ENCODE results near the gene IFNA1.

The IFNA1 gene

GRCh38 chr9:21440139-21440538 is at the start of gene IFNA1:
Gene IFNA1 (plus strand): TSS chr9:21440439. CDS start chr9:21440508, 69 bp downstream.
- H3K9me3 Mint-ChIP-seq, result no peaks in the 10 kb centered on the region
- H3K4me3 Mint-ChIP-seq, result no peak within 1 kb of the TSS
- H3K27me3 Mint-ChIP-seq (ENCODE audit: low read depth), result peaks cover 24% of the 10 kb centered on the region
- H3K36me3 Mint-ChIP-seq (ENCODE audit: low read depth), result no peaks in the 10 kb centered on the region
- peaks cover 16% of the 10 kb centered on the region for H3K4me1 Mint-ChIP-seq (ENCODE audit: low read depth)
- no peak within 1 kb of the TSS for H3K27ac Mint-ChIP-seq

DNA sequence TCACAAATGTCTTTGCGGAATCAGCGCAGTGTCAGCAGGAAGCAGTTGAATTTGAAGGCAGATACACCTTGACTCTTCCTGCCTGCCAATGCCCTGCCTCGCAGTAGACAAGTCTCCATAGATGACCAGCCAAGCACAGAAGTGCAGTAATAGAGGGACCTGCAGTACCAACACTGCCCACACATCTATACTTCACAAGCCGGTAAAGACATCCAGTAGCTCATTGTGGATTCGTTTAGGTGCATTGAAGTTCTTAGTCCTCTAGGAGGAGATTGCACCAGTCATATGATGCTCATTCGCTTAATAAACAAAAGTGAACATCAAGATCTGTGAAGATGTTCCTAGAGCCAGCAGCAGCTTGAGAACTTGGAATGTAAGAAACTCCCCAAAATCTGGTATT is 48.0 kb upstream of the IFNA1 start:
- H3K36me3 Mint-ChIP-seq (ENCODE audit: low read depth), result no peaks in the 10 kb centered on the region
- no peaks in the 10 kb centered on the region for H3K9me3 Mint-ChIP-seq
- H3K4me1 Mint-ChIP-seq (ENCODE audit: low read depth), result peaks cover 3% of the 10 kb centered on the region
- H3K27me3 Mint-ChIP-seq (ENCODE audit: low read depth), result peaks cover 81% of the 10 kb centered on the region
- no peak overlapping the region for H3K4me3 Mint-ChIP-seq
- H3K27ac Mint-ChIP-seq, result no peak overlapping the region

DNA sequence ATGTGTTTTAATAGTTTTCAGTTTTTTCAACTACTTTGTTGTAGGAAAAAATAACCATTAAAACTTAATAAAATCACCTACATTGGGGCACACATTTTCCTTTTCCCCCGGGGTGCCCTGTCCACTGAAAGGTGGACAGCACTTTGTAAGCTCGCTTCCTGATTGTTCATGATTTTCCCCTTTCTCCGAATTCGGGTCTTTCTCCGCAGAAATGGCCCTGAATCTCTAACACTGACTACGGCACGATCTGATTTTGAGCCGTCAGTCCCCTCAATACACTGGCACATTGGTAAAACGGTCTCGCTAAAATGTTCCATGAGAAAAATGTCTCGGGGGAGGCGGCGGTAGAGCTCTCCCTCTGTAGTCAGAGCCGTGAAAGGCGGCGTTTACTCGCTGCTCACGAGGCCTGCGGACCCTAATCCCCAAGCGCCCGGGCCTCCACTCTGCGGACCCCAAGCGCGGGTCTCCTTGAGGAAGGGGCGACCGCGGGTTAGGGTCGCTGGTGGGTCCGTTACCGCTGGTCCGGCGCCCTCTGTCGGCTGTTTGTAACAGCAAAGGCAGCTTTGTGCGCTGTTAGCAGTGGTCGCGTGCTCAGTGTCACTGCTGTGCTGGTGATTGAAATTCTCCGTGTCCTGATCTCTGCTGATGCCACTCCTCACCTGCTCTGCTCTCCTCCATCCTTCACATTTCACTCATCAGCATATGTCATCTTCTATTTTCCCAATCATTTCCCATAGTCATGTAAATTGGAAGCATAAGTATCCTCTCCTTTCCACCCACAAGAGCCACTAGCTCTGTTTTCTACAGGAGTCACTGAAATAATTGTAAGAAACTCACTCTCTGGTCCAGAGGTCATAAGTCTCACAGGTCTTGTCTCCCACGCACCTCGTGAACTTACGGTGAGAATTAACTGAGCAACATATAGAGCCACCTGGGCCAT is 44.2 kb upstream of the IFNA1 start:
- Mint-ChIP-seq H3K36me3 (ENCODE audit: low read depth) (no peaks in the 10 kb centered on the region), H3K27me3 (ENCODE audit: low read depth) (peaks cover 84% of the 10 kb centered on the region), H3K4me1 (ENCODE audit: low read depth) (peaks cover 3% of the 10 kb centered on the region), H3K27ac (no peak overlapping the region), H3K4me3 (peak overlapping the region; percentile 58), H3K9me3 (no peaks in the 10 kb centered on the region)

DNA sequence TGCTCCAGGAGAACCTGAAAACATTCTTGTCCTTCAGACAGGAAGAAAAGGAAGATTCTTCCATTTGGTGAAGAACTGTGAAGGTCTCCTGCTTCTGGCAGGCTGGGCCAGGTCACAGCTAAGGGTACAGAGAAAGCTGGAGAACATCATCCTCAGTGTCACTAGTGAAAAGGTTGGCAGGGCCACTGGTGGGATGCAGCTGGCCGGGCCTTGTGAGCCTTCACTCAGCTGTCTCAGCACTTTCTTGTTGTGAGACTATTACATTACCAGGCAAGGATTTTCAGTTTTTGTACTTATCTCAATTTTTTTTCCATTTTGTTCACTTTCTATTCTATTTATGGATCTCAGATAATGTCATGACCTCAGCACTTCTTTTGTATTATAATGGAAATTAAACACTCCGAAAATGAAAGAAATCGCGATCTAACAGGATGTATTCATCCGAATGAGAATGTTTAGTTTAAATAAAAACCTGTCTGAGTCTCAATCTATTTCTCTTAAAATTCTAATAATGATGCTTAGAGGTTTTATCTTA is 41.2 kb upstream of the IFNA1 start:
- H3K9me3 Mint-ChIP-seq, result no peaks in the 10 kb centered on the region
- no peaks in the 10 kb centered on the region for H3K36me3 Mint-ChIP-seq (ENCODE audit: low read depth)
- no peak overlapping the region for H3K27ac Mint-ChIP-seq
- peaks cover 85% of the 10 kb centered on the region for H3K27me3 Mint-ChIP-seq (ENCODE audit: low read depth)
- H3K4me1 Mint-ChIP-seq (ENCODE audit: low read depth), result peaks cover 7% of the 10 kb centered on the region
- H3K4me3 Mint-ChIP-seq, result no peak overlapping the region

- Mint-ChIP-seq H3K9me3 (no peaks in the 10 kb centered on the region), H3K4me3 (no peak overlapping the region), H3K4me1 (ENCODE audit: low read depth) (peaks cover 7% of the 10 kb centered on the region), H3K27ac (no peak overlapping the region), H3K36me3 (ENCODE audit: low read depth) (no peaks in the 10 kb centered on the region), H3K27me3 (ENCODE audit: low read depth) (peaks cover 91% of the 10 kb centered on the region)
Measured at GRCh38 chr9:21399956-21400355, 40.3 kb upstream of the IFNA1 start.

DNA sequence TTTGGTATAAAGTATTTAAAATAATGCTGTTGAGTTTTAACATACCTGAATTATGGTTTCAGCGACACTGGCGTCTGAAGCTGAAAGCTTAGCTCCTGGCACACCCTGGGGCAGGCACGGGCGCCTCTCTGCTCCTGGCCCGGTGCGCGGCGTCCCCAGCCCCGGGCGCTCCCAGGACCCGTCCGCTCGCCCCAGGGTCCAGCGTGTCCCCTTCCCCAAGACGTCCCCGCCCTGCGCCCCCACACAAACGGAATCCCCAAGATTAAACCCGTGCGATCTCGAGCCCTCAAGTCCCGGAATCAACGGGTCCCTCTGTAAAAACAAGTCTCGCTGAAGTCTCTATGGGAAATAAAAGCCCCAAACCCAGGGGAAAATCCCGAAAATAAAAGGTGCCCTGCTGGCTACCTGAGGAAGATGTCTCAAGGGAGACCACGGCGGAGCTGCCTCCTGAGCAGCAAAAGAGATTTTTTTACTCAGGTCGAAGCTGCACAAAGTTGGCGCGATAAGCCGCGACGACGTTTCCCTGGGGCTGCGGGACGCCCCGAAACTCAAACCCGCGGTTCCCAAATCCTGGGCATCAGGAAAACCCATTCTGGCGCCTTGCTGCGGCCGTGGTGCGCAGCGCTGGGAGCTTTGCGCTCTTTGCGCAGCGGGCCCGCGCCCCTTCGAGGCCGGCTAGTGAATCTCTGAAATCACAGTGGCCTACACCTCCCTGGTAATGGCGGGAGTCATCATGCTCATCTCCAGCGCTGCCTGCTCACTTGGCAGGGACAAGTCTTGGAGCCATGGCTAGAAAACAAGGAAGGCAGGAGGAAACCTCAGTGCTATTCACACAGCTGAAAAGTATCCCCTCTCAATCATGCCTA is 37.6 kb upstream of the IFNA1 start:
- Mint-ChIP-seq H3K4me3 (no peak overlapping the region), H3K27ac (no peak overlapping the region), H3K9me3 (no peaks in the 10 kb centered on the region), H3K36me3 (ENCODE audit: low read depth) (no peaks in the 10 kb centered on the region), H3K4me1 (ENCODE audit: low read depth) (peaks cover 4% of the 10 kb centered on the region), H3K27me3 (ENCODE audit: low read depth) (peaks cover 83% of the 10 kb centered on the region)

DNA sequence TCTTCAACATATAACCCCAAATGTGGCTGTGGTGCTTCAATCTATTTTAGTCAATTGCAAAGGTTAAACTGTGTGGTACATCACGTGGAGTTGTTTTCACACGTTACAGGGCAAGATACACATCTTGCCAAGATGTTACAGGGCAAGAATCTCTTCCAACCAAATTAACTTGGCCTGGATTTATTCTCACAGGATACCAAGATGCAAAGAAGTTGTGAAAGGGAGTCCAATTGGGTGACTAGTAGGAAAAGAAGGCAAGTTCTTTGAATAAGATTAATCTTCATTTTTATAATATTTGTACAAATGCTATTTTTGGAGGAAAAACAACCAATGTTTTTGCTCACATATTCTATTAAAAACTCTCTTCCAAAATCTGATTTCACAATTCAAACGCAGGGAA is 36.1 kb upstream of the IFNA1 start:
- Mint-ChIP-seq H3K4me3 (no peak overlapping the region), H3K36me3 (ENCODE audit: low read depth) (no peaks in the 10 kb centered on the region), H3K27me3 (ENCODE audit: low read depth) (peaks cover 68% of the 10 kb centered on the region), H3K4me1 (ENCODE audit: low read depth) (peaks cover 4% of the 10 kb centered on the region), H3K9me3 (no peaks in the 10 kb centered on the region), H3K27ac (no peak overlapping the region)

DNA sequence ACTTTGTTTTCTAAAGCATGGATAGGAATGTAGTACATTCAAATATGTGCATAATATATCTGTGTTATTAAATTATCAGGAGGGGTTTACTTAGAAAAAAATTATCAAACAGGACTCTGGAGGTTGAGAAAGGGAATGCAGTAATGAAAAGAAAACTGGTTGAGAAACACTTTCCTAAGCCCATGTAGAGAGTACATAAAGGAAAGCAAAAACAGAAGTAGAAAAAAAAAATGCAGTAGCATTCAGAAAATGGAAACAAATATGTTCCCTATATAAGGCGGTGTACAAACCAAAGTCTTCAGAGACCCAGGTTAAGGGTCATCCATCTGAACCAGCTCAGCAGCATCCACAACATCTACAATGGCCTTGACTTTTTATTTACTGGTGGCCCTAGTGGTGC is 31.4 kb upstream of the IFNA1 start, which contains the start of gene IFNA8:
IFNA8 (plus strand) TSS at position 301 of the 400 bp plus-strand sequence; CDS start at position 361, 60 bp downstream.
- H3K36me3 Mint-ChIP-seq (ENCODE audit: low read depth), result no peaks in the 10 kb centered on the region
- no peaks in the 10 kb centered on the region for H3K4me1 Mint-ChIP-seq (ENCODE audit: low read depth)
- H3K27me3 Mint-ChIP-seq (ENCODE audit: low read depth), result peaks cover 50% of the 10 kb centered on the region
- no peak within 1 kb of the TSS for H3K27ac Mint-ChIP-seq
- H3K9me3 Mint-ChIP-seq, result no peaks in the 10 kb centered on the region
- H3K4me3 Mint-ChIP-seq, result no peak within 1 kb of the TSS

- no peak overlapping the region for H3K4me3 Mint-ChIP-seq
- H3K36me3 Mint-ChIP-seq (ENCODE audit: low read depth), result no peaks in the 10 kb centered on the region
Measured at GRCh38 chr9:21412107-21412506, 28.1 kb upstream of the IFNA1 start.

DNA sequence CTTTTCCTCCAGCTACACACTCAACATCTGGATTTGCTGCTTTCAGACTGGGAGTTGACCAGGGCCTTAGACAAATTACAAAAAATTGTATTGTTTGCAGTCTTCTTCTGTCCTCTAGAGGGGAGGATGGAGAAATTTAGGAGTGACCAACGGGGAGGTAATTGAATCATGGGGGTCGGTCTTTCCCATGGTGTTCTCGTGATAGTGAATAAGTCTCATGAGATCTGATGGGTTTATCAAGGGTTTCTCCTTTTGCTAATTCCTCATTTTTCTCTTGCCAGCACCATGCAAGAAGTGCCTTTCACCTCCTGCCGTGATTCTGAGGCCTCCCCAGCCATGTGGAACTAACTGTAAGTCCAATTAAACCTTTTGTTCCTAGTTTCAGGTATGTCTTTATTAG is 27.1 kb upstream of the IFNA1 start:
- Mint-ChIP-seq H3K27ac (no peak overlapping the region), H3K27me3 (ENCODE audit: low read depth) (peaks cover 27% of the 10 kb centered on the region), H3K36me3 (ENCODE audit: low read depth) (no peaks in the 10 kb centered on the region), H3K4me1 (ENCODE audit: low read depth) (no peaks in the 10 kb centered on the region), H3K4me3 (no peak overlapping the region), H3K9me3 (no peaks in the 10 kb centered on the region)

More at GRCh38 chr9:21412107-21412506, 28.1 kb upstream of the IFNA1 start:
- Mint-ChIP-seq H3K4me1 (ENCODE audit: low read depth) (no peaks in the 10 kb centered on the region), H3K9me3 (no peaks in the 10 kb centered on the region), H3K27ac (no peak overlapping the region), H3K27me3 (ENCODE audit: low read depth) (peaks cover 32% of the 10 kb centered on the region)

- no peak overlapping the region for H3K4me3 Mint-ChIP-seq
- H3K9me3 Mint-ChIP-seq, result no peaks in the 10 kb centered on the region
- H3K36me3 Mint-ChIP-seq (ENCODE audit: low read depth), result no peaks in the 10 kb centered on the region
- no peaks in the 10 kb centered on the region for H3K4me1 Mint-ChIP-seq (ENCODE audit: low read depth)
- peaks cover 27% of the 10 kb centered on the region for H3K27me3 Mint-ChIP-seq (ENCODE audit: low read depth)
- no peak overlapping the region for H3K27ac Mint-ChIP-seq
Measured at GRCh38 chr9:21413624-21414023, 26.6 kb upstream of the IFNA1 start.

DNA sequence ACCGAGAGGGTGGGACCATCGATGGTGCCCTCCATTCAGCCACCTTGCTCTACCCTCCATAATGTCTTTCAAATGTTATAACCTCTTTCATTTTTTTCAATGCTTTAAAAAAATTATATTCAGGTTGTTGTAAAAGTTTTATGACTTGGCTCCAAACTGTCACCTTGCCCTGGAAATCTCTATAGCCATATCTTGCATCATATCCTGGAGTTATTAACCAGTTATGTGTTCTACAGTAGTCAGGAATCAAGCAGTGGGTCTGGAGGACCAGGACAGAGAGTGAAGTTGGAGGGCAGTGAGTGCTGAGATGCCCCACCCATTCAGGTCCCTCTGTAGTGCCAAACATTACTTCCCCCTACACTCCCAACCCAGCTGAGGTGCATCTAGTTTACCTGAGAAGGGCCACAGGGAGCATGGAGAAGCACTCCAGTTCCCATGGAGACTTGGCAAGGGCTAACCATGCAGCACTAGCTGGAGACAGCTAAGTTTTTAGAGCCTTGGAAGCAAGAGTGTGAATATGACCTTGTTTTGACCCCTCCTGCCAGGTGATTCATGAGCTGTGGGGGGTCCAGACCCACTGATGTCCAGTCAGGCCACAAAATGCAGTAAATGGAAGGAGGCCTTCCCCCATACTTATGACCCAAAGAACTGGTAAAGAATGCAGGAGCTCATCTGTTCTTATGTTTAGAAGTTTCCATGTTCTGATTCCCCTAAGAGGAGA is 25.9 kb upstream of the IFNA1 start:
- peaks cover 27% of the 10 kb centered on the region for H3K27me3 Mint-ChIP-seq (ENCODE audit: low read depth)
- H3K9me3 Mint-ChIP-seq, result no peaks in the 10 kb centered on the region
- H3K4me3 Mint-ChIP-seq, result no peak overlapping the region
- no peaks in the 10 kb centered on the region for H3K36me3 Mint-ChIP-seq (ENCODE audit: low read depth)
- H3K4me1 Mint-ChIP-seq (ENCODE audit: low read depth), result no peaks in the 10 kb centered on the region
- H3K27ac Mint-ChIP-seq, result no peak overlapping the region

DNA sequence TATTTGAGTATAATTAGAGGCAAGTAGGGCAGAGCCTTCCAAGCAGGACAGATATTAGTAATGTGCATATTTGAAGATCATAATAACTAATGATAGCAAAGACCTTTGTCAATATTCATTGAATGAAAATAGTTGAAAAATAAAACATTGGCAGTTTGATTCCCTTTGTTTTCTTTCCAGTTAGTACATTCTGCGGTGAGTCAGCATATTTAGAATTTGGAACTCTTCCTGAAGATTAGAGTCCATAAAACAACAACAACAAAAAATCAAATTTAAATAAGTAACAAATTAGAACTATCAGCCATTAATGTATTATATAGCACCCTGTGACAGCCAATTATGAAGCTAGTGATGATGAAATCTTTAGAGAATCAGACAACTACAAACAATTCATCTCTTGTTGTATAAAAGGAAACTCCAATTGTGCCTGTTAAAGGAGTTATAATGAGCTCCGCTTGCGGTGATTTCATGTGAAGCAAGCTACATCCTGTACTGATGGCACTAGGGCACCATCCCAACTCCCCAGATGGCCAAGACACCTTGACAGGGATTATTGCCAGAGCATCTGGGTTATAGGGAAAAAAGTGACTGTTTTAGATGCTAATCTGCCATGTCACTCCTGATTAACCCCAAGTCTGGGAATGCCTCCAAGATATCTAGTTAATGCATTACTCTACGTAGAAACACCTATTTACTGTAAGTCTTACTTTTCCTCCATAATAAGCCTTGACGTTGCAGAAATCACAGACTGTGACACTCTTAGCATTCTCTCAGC is 24.6 kb upstream of the IFNA1 start:
- Mint-ChIP-seq H3K27ac (no peak overlapping the region), H3K4me3 (no peak overlapping the region), H3K36me3 (ENCODE audit: low read depth) (no peaks in the 10 kb centered on the region), H3K27me3 (ENCODE audit: low read depth) (peaks cover 21% of the 10 kb centered on the region), H3K4me1 (ENCODE audit: low read depth) (no peaks in the 10 kb centered on the region), H3K9me3 (no peaks in the 10 kb centered on the region)

Data from T-helper 1 cell treated with Interleukin-12 subunit alpha and Interleukin-12 subunit beta and Interleukin-4 antibody, amounts not matched to agents 30 μg/mL and 1 μg/mL, for 36 hours (primary cell).